PC-9 (cell line): ENCODE data around the gene MPZL1. TPM values are rescaled to one million over a fixed set of nuclear protein-coding genes. Genes with fewer than 3 reads are reported as not detected.

Source experiments
- BruUV-seq: library from RNA; stranded (reverse); fragments of 400-500 nt; replicated peaks from 2 replicates; lab custom pipeline; 2021; lab: Mats Ljungman, UMichigan
- CTCF ChIA-PET: fragments of 300-600 bp; sonication (Branson Sonifier 250); formaldehyde crosslinking; loops from one replicate; lab custom pipeline; 2022; ENCODE audit warnings: antibody characterized with exemption; lab: Charles Lee
- POLR2A ChIA-PET: fragments of 300-600 bp; sonication (Branson Sonifier 250); formaldehyde crosslinking; loops from one replicate; lab custom pipeline; 2022; ENCODE audit warnings: antibody characterized with exemption; ENCODE audit not compliant: unreplicated experiment; lab: Charles Lee
- DNase-seq, 2 experiments: peaks; one replicate each; pipeline versions ENCODE4 v3.0.0 to v3.0.0-alpha.2; 2015 to 2022; ENCODE audit warnings: mixed read lengths in 1 of 2
- H2AFZ ChIP-seq: fragments of 200-600 bp; sonication (generic); 2 replicates; pipeline ENCODE4 v1.8.1; 2017; ENCODE audit warnings: antibody characterized with exemption
- H3F3A ChIP-seq: fragments of 200-600 bp; sonication (generic); 2 replicates; pipeline ENCODE4 v1.8.1; 2017; ENCODE audit warnings: antibody characterized with exemption, mild to moderate bottlenecking, low read depth; ENCODE audit not compliant: insufficient read depth
- H3K27ac ChIP-seq: fragments of 200-600 bp; sonication (generic); 2 replicates; pipeline ENCODE4 v1.6.1; 2016; ENCODE audit warnings: mixed run types
- H3K27me3 ChIP-seq: fragments of 200-600 bp; sonication (generic); 2 replicates; pipeline ENCODE4 v1.6.1; 2016; ENCODE audit warnings: low read depth, mixed run types; ENCODE audit not compliant: insufficient read depth
- H3K36me3 ChIP-seq: fragments of 200-600 bp; sonication (generic); 2 replicates; pipeline ENCODE4 v1.6.1; 2016; ENCODE audit warnings: low read depth, mixed run types
- H3K4me1 ChIP-seq: fragments of 200-600 bp; sonication (generic); replicated peaks from 2 replicates; pipeline ENCODE4 v1.6.1; 2016; ENCODE audit warnings: mixed run types; ENCODE audit not compliant: insufficient read depth
- H3K4me2 ChIP-seq: fragments of 200-600 bp; sonication (generic); 2 replicates; pipeline ENCODE4 v1.6.1; 2017; ENCODE audit warnings: mixed run types
- H3K4me3 ChIP-seq: fragments of 200-600 bp; sonication (generic); 2 replicates; pipeline ENCODE4 v1.6.1; 2016; ENCODE audit warnings: mixed run types
- H3K79me2 ChIP-seq: fragments of 200-600 bp; sonication (generic); 2 replicates; pipeline ENCODE4 v1.6.1; 2017; ENCODE audit warnings: low read depth, mixed run types
- H3K9me2 ChIP-seq: fragments of 200-600 bp; sonication (generic); 2 replicates; pipeline ENCODE4 v1.8.1; 2017; ENCODE audit warnings: mild to moderate bottlenecking; ENCODE audit not compliant: insufficient read depth
- H3K9me3 ChIP-seq: fragments of 200-600 bp; sonication (generic); 2 replicates; pipeline ENCODE4 v1.8.1; 2016; ENCODE audit warnings: low read depth; ENCODE audit not compliant: insufficient read depth
- H4K20me1 ChIP-seq: fragments of 200-600 bp; sonication (generic); 2 replicates; pipeline ENCODE4 v1.8.1; 2017; ENCODE audit not compliant: insufficient read depth
- EZH2 ChIP-seq: fragments of 200-600 bp; sonication (generic); IDR thresholded peaks from 2 replicates; pipeline ENCODE4 v1.8.0; 2017; ENCODE audit warnings: antibody characterized with exemption, low read depth
- intact Hi-C: fragments of 100-400 bp; cut with micrococcal nuclease; formaldehyde crosslinking; loops from one replicate; pipeline ENCODE4 v1.10.0; 2022; ENCODE audit not compliant: unreplicated experiment
- total RNA-seq: library from RNA; stranded (reverse); gene quantifications from 2 replicates; pipeline ENCODE4 v1.2.3, GENCODE V29; 2021
- TF ChIP-seq, protein P1 (sequence below): fragments of 200-600 bp; sonication (generic); conservative IDR thresholded peaks from 2 replicates; pipeline ENCODE4 v1.6.1; 2017; ENCODE audit warnings: mixed run types, antibody characterized with exemption, mild to moderate bottlenecking, moderate library complexity

MPZL1 gene
- total RNA-seq, 1 experiment from 2014 or later = 80.3 TPM

DNA sequence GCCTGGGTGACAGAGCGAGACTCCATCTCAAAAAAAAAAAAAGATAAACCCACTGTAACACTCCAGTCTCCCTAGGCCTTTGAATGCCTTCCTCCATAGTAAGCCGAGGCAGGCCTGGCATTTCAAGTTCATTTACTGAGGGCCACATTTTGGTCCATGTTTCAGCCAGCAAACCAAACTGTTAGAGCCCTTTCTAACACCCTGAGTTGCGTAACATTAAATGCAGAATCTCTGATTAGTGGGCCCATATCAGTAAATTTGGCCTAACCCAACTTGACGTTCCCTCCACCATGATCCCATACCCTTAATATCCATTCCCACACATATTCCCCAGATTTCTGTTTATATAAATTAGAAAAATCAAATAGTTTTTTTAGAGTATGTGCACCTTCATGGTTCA, 12.4 kb downstream of the MPZL1 start:
- intact Hi-C loops = no loop called here
- no peak overlapping the region for H3K27ac ChIP-seq
- H3K9me2 ChIP-seq = no peaks in the 10 kb centered on the region
- H3K79me2 ChIP-seq = peaks cover 86% of the 10 kb centered on the region
- CTCF ChIA-PET = no interaction called here
- TF ChIP-seq EZH2 = no peak
- TF ChIP-seq, protein P1, sequence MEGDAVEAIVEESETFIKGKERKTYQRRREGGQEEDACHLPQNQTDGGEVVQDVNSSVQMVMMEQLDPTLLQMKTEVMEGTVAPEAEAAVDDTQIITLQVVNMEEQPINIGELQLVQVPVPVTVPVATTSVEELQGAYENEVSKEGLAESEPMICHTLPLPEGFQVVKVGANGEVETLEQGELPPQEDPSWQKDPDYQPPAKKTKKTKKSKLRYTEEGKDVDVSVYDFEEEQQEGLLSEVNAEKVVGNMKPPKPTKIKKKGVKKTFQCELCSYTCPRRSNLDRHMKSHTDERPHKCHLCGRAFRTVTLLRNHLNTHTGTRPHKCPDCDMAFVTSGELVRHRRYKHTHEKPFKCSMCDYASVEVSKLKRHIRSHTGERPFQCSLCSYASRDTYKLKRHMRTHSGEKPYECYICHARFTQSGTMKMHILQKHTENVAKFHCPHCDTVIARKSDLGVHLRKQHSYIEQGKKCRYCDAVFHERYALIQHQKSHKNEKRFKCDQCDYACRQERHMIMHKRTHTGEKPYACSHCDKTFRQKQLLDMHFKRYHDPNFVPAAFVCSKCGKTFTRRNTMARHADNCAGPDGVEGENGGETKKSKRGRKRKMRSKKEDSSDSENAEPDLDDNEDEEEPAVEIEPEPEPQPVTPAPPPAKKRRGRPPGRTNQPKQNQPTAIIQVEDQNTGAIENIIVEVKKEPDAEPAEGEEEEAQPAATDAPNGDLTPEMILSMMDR = no peak
- DNase-seq = no peak
- peaks cover 12% of the 10 kb centered on the region for H3K36me3 ChIP-seq
- POLR2A ChIA-PET = no interaction called here
- H3K9me3 ChIP-seq = no peaks in the 10 kb centered on the region
- no peak overlapping the region for H3K4me3 ChIP-seq
- no peak overlapping the region for H3K4me2 ChIP-seq
- no peaks in the 10 kb centered on the region for H3K27me3 ChIP-seq
- no peaks in the 10 kb centered on the region for H3F3A ChIP-seq
- BruUV-seq = no TSS peak
- no peak overlapping the region for H2AFZ ChIP-seq
- H3K4me1 ChIP-seq = no peaks in the 10 kb centered on the region
- no peaks in the 10 kb centered on the region for H4K20me1 ChIP-seq

DNA sequence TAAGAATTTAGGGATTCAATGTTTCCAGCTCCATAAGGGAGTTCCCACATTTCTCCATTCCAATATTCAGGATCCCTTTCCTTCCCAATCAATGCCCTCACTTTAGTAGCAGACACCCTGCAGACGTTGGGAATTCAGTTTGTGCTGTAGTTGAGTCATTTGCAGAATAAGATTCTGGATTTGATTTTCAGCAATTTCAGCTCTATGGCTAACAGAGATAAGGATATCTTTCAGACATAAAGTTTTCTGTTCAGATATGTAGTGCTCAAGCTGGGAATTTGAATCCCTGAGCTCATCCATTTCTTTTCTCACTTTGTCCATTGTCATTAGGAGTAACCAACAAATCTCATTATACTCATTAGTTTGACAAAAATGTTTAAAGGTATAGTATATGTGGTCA, 13.1 kb downstream of the MPZL1 start:
- no peak overlapping the region for H3K4me2 ChIP-seq
- H3K4me1 ChIP-seq = no peaks in the 10 kb centered on the region
- no peaks in the 10 kb centered on the region for H3K9me3 ChIP-seq
- H3K4me3 ChIP-seq = no peak overlapping the region
- BruUV-seq = no TSS peak
- peaks cover 12% of the 10 kb centered on the region for H3K36me3 ChIP-seq
- POLR2A ChIA-PET = no interaction called here
- TF ChIP-seq EZH2 = no peak
- TF ChIP-seq, protein P1 = no peak
- H3K79me2 ChIP-seq = peaks cover 85% of the 10 kb centered on the region
- H3K27me3 ChIP-seq = no peaks in the 10 kb centered on the region
- H2AFZ ChIP-seq = no peak overlapping the region
- H3K27ac ChIP-seq = no peak overlapping the region
- intact Hi-C loops = no loop called here
- CTCF ChIA-PET = no interaction called here
- DNase-seq = no peak
- H4K20me1 ChIP-seq = no peaks in the 10 kb centered on the region
- no peaks in the 10 kb centered on the region for H3F3A ChIP-seq
- no peaks in the 10 kb centered on the region for H3K9me2 ChIP-seq

DNA sequence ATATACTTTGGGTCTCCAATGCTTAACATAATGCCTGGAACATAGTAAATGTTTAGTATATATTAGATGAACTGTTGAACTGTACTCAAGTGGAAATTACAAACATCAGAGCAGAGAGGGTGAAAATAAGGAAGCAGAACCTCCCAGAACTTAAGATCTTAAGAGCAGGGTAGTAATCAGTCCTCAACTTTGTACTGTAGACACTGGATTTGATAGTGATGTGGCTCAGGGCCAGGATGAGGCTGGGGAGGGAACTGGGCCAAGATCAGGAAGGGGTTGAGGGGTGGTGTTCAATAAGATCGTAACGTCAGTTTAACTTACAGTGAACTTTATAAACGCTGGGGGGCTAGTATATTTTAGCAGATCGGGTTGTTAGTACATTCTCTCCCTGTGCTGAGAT, 15.4 kb downstream of the MPZL1 start:
- no peaks in the 10 kb centered on the region for H3K27me3 ChIP-seq
- peaks cover 12% of the 10 kb centered on the region for H3K36me3 ChIP-seq
- DNase-seq = no peak
- H3K9me2 ChIP-seq = no peaks in the 10 kb centered on the region
- H3K4me2 ChIP-seq = no peak overlapping the region
- POLR2A ChIA-PET = no interaction called here
- H3K4me3 ChIP-seq = no peak overlapping the region
- H3F3A ChIP-seq = 0 out of 2 replicates have a peak, but pooled peaks cover under 1% of the 10 kb centered on the region
- BruUV-seq = no TSS peak
- no peak overlapping the region for H2AFZ ChIP-seq
- intact Hi-C loops = no loop called here
- CTCF ChIA-PET = no interaction called here
- no peaks in the 10 kb centered on the region for H3K9me3 ChIP-seq
- no peaks in the 10 kb centered on the region for H4K20me1 ChIP-seq
- no peaks in the 10 kb centered on the region for H3K4me1 ChIP-seq
- no peak for TF ChIP-seq EZH2
- TF ChIP-seq, protein P1 = no peak
- peaks cover 87% of the 10 kb centered on the region for H3K79me2 ChIP-seq
- H3K27ac ChIP-seq = no peak overlapping the region
